Chondrocyte (in vitro differentiated cells): ENCODE results near the gene RAB3IP. TPM values are rescaled to one million over a fixed set of nuclear protein-coding genes. Genes with fewer than 3 reads are reported as not detected.

Source experiments
- DNase-seq: peaks from one replicate; pipeline ENCODE4 v3.0.0; 2021; ENCODE audit warnings: mixed read lengths, low spot score
- H3K27ac Mint-ChIP-seq: one replicate; pipeline ENCODE4 v1.8.0; 2021; ENCODE audit warnings: mild to moderate bottlenecking, moderate library complexity, mixed read lengths; ENCODE audit not compliant: unreplicated experiment
- H3K27me3 Mint-ChIP-seq: 2 replicates; pipeline ENCODE4 v1.8.0; 2021; ENCODE audit warnings: low read depth, mixed read lengths
- H3K36me3 Mint-ChIP-seq: 2 replicates; pipeline ENCODE4 v1.8.0; 2021; ENCODE audit warnings: low read depth, mixed read lengths
- H3K4me1 Mint-ChIP-seq: 2 replicates; pipeline ENCODE4 v1.8.0; 2021; ENCODE audit warnings: low read depth, mild to moderate bottlenecking, mixed read lengths
- H3K4me3 Mint-ChIP-seq: one replicate; pipeline ENCODE4 v1.8.0; 2021; ENCODE audit warnings: mild to moderate bottlenecking, moderate library complexity, mixed read lengths; ENCODE audit not compliant: unreplicated experiment
- H3K9me3 Mint-ChIP-seq: 2 replicates; pipeline ENCODE4 v1.8.0; 2021; ENCODE audit warnings: low read depth, mixed read lengths
- long read RNA-seq: library from polyadenylated mRNA; stranded (forward); transcript quantifications from one replicate; pipeline ENCODE4 v2.0.0, GENCODE V29; 2021
- total RNA-seq: library from RNA; stranded (reverse); gene quantifications from 3 replicates; pipeline ENCODE4 v1.2.1, GENCODE V29; 2021
- TF ChIP-seq, protein P1 (sequence below): fragments of 200-600 bp; sonication (generic); IDR thresholded peaks from 2 replicates; pipeline ENCODE4 v1.5.0; 2021; ENCODE audit warnings: antibody characterized with exemption, mild to moderate bottlenecking, moderate library complexity

Gene RAB3IP, protein sequence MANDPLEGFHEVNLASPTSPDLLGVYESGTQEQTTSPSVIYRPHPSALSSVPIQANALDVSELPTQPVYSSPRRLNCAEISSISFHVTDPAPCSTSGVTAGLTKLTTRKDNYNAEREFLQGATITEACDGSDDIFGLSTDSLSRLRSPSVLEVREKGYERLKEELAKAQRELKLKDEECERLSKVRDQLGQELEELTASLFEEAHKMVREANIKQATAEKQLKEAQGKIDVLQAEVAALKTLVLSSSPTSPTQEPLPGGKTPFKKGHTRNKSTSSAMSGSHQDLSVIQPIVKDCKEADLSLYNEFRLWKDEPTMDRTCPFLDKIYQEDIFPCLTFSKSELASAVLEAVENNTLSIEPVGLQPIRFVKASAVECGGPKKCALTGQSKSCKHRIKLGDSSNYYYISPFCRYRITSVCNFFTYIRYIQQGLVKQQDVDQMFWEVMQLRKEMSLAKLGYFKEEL
- total RNA-seq, result 13.9 to 15.6 TPM (median 13.9 TPM) in 3 replicates
- long read RNA-seq, transcript RAB3IP-201 (11 exons, 3,690 nt), result major isoform, 5 of 12 reads
- long read RNA-seq, partial matches to known transcripts, result 3 of 12 reads
- long read RNA-seq, other reads (novel, unspliced or antisense), result 2 of 12 reads

DNA sequence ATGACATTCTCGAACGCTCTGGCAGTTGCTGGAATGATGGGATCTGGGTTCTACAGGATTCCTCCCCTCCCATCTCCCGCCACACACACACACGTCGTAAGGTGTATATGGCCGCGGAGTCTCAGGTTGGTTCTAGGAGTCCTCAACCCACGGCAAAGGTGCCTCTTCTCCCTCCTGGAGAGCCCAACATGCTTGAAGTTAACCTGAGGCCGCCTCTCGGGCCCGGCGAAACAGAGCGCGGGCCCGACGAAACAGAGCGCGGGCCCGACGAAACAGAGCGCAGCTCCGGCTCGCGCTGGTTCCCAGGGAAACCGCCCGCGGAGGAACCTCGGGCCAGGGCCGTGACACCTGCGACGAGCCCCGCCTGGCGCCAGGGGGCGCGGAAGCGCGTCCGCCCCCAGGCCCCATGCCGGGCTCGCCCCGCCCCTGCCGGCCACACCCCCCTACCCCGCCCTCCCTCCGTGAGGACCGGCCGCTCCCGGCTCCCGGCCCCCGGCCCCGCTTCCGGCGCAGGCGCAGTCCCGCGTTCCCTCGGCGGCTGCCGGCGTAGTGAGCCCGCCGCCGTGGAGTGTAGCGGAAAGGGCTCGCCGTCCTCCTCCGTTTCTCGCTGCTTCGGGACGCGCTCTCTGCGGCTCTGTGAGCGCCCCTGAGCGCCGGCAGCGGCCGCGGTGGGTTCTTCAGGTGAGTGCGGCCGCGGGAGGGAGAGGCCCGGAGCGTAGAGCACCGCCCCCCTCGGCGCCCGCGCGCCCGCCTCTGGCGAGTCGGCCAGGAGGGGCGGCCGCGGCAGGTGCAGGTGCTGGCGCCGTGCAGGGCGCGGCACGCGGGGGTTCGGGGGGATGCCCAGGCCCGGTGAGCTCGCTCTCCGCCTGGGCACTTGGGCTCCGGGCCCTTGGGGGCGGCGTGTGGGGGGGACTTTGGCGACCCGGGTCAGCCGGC, at the start of gene RAB3IP:
Gene RAB3IP (plus strand): TSS at position 510 of the 936 bp plus-strand sequence. CDS start 16,549 bp downstream, outside the sequence.
- Mint-ChIP-seq H3K4me1 (peaks cover 12% of the 10 kb centered on the region), H3K36me3 (no peaks in the 10 kb centered on the region), H3K27me3 (no peaks in the 10 kb centered on the region), H3K27ac (peak within 1 kb of the TSS; percentile 37), H3K4me3 (peak within 1 kb of the TSS; percentile 77), H3K9me3 (no peaks in the 10 kb centered on the region)
- DNase-seq, result peak; percentile 82
- TF ChIP-seq, protein P1, sequence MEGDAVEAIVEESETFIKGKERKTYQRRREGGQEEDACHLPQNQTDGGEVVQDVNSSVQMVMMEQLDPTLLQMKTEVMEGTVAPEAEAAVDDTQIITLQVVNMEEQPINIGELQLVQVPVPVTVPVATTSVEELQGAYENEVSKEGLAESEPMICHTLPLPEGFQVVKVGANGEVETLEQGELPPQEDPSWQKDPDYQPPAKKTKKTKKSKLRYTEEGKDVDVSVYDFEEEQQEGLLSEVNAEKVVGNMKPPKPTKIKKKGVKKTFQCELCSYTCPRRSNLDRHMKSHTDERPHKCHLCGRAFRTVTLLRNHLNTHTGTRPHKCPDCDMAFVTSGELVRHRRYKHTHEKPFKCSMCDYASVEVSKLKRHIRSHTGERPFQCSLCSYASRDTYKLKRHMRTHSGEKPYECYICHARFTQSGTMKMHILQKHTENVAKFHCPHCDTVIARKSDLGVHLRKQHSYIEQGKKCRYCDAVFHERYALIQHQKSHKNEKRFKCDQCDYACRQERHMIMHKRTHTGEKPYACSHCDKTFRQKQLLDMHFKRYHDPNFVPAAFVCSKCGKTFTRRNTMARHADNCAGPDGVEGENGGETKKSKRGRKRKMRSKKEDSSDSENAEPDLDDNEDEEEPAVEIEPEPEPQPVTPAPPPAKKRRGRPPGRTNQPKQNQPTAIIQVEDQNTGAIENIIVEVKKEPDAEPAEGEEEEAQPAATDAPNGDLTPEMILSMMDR, result peak; percentile 82

DNA sequence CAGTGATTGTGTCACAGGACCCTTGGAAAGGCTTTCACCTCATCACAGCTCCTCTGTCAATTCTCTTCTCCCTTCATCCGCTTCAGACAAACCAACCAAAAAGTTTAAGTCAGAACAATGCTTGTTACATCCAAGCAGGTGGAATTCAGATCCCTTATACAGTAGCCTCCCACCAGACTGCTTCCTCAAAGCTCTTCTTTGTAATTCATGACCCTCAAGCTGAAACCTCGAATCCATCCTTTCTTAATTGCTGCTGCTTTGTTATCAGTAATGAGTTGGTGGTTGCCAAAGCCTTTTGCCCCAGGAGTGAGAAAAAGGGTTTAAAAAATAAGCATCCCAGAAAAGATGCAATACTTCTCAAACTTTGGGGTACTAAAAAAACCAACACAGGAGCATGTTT, 49.0 kb upstream of the RAB3IP start:
- DNase-seq, result no peak
- Mint-ChIP-seq H3K4me1 (peaks cover 49% of the 10 kb centered on the region), H3K27ac (peak overlapping the region; percentile 99), H3K4me3 (no peak overlapping the region), H3K9me3 (no peaks in the 10 kb centered on the region), H3K36me3 (no peaks in the 10 kb centered on the region), H3K27me3 (no peaks in the 10 kb centered on the region)
- TF ChIP-seq, protein P1, result no peak

DNA sequence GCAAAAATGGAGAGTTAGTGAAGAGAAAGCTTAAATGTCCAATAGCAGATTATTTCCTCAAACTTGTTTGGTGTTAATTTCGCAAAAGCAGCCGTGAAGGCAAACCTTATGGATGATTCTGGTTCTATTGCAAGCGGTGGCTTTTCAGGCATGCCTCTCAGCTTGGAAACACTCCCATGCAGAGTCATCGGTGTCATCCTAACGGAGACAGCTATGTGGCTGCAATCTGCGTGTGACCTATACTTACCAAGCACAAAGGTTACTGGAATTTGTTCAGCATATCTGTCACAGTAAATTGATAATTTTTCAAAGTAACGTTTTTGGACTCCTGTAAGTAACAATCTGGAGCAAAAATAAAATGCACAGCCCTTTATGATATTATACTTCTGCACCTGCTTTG, 44.5 kb upstream of the RAB3IP start:
- no peak overlapping the region for H3K4me3 Mint-ChIP-seq
- TF ChIP-seq, protein P1, result no peak
- no peaks in the 10 kb centered on the region for H3K9me3 Mint-ChIP-seq
- peaks cover 15% of the 10 kb centered on the region for H3K4me1 Mint-ChIP-seq
- no peaks in the 10 kb centered on the region for H3K36me3 Mint-ChIP-seq
- no peak for DNase-seq
- no peak overlapping the region for H3K27ac Mint-ChIP-seq
- H3K27me3 Mint-ChIP-seq, result no peaks in the 10 kb centered on the region

DNA sequence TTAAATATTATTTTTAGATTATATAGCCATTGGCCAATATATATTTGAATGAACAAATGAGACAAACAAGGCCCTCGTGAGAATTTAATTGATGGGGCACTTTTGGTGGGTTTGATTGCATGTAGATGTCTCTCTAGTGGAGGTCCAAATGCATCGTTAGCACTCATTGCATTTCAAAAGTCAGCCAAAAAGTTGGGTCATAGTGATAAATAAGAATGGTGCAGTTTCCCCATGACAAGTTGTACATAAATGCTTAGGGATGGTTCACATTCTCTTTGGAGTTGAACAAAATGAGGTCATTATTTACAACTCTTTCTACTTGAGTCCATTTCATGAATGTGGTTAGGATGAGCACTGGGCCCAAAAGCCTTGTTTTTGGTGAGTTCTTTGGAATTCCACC, 40.6 kb upstream of the RAB3IP start:
- Mint-ChIP-seq H3K36me3 (no peaks in the 10 kb centered on the region), H3K27me3 (no peaks in the 10 kb centered on the region), H3K9me3 (no peaks in the 10 kb centered on the region), H3K4me1 (no peaks in the 10 kb centered on the region), H3K27ac (no peak overlapping the region), H3K4me3 (no peak overlapping the region)
- TF ChIP-seq, protein P1, result no peak
- no peak for DNase-seq
